H9 (cell line): ENCODE measurements around the gene TNFAIP8L3. TPM values are rescaled to one million over a fixed set of nuclear protein-coding genes. Genes with fewer than 3 reads are reported as not detected.

Experiments used
- DNase-seq: peaks from one replicate; pipeline ENCODE4 v3.0.0-alpha.2; 2017
- H2AFZ ChIP-seq: one replicate; pipeline ENCODE4 v1.6.1; 2013; ENCODE audit warnings: mild to moderate bottlenecking, low read length, control low read depth, moderate library complexity
- H2AK5ac ChIP-seq: 2 replicates; pipeline ENCODE4 v1.6.1; 2013; ENCODE audit warnings: low read length, control low read depth, mixed read lengths; ENCODE audit not compliant: insufficient read length
- H2BK120ac ChIP-seq: one replicate; pipeline ENCODE4 v1.6.1; 2013; ENCODE audit warnings: low read depth, mild to moderate bottlenecking, low read length, control low read depth, inconsistent platforms; ENCODE audit not compliant: poor library complexity, severe bottlenecking
- H2BK12ac ChIP-seq: 2 replicates; pipeline ENCODE4 v1.6.1; 2013; ENCODE audit warnings: low read length, control low read depth, mixed read lengths, low read depth; ENCODE audit not compliant: insufficient read length
- H2BK15ac ChIP-seq: 2 replicates; pipeline ENCODE4 v1.6.1; 2013; ENCODE audit warnings: low read depth, low read length, control low read depth
- H2BK20ac ChIP-seq: one replicate; pipeline ENCODE4 v1.6.1; 2013; ENCODE audit warnings: low read depth, mild to moderate bottlenecking, low read length, control low read depth, inconsistent platforms; ENCODE audit not compliant: poor library complexity, severe bottlenecking
- H2BK5ac ChIP-seq: 2 replicates; pipeline ENCODE4 v1.6.1; 2013; ENCODE audit warnings: low read length, control low read depth, mixed read lengths; ENCODE audit not compliant: insufficient read length
- H3K14ac ChIP-seq: 2 replicates; pipeline ENCODE4 v1.6.1; 2013; ENCODE audit warnings: low read length, control low read depth; ENCODE audit not compliant: insufficient read depth
- H3K18ac ChIP-seq: 2 replicates; pipeline ENCODE4 v1.6.1; 2013; ENCODE audit warnings: low read depth, mild to moderate bottlenecking, mixed read lengths, low read length, control low read depth; ENCODE audit not compliant: insufficient read length
- H3K23ac ChIP-seq: 2 replicates; pipeline ENCODE4 v1.6.1; 2013; ENCODE audit warnings: low read length, control low read depth, mixed read lengths, low read depth; ENCODE audit not compliant: insufficient read length
- H3K23me2 ChIP-seq: 2 replicates; pipeline ENCODE4 v1.6.1; 2013; ENCODE audit warnings: low read depth, mild to moderate bottlenecking, mixed read lengths, low read length, control low read depth; ENCODE audit not compliant: insufficient read length, poor library complexity, severe bottlenecking
- H3K27ac ChIP-seq: 2 replicates; pipeline ENCODE4 v1.5.1; 2013; ENCODE audit warnings: low read length, control low read depth, mixed read lengths, low read depth; ENCODE audit not compliant: insufficient read length
- H3K27me3 ChIP-seq: 2 replicates; pipeline ENCODE4 v1.6.1; 2013; ENCODE audit warnings: low read length, control low read depth, inconsistent platforms; ENCODE audit not compliant: insufficient read depth
- H3K4ac ChIP-seq: 2 replicates; pipeline ENCODE4 v1.6.1; 2013; ENCODE audit warnings: low read depth, mild to moderate bottlenecking, control low read depth, inconsistent platforms, low read length, moderate library complexity
- H3K4me1 ChIP-seq: 2 replicates; pipeline ENCODE4 v1.6.1; 2013; ENCODE audit warnings: low read length, control low read depth, inconsistent platforms; ENCODE audit not compliant: insufficient read depth
- H3K4me2 ChIP-seq: 2 replicates; pipeline ENCODE4 v1.6.1; 2013; ENCODE audit warnings: low read length, control low read depth, mixed read lengths; ENCODE audit not compliant: insufficient read length, insufficient read depth
- H3K56ac ChIP-seq: 2 replicates; pipeline ENCODE4 v1.6.1; 2013; ENCODE audit warnings: low read depth, mild to moderate bottlenecking, mixed read lengths, low read length, control low read depth; ENCODE audit not compliant: insufficient read length
- H3K79me1 ChIP-seq: 2 replicates; pipeline ENCODE4 v1.6.1; 2013; ENCODE audit warnings: low read depth, mild to moderate bottlenecking, moderate library complexity, low read length, control low read depth, inconsistent platforms; ENCODE audit not compliant: insufficient read depth, poor library complexity, severe bottlenecking
- H3K79me2 ChIP-seq: 2 replicates; pipeline ENCODE4 v1.6.1; 2013; ENCODE audit warnings: low read length, control low read depth, inconsistent platforms; ENCODE audit not compliant: insufficient read depth
- H3K9ac ChIP-seq: 2 replicates; pipeline ENCODE4 v1.6.1; 2013; ENCODE audit warnings: low read length, control low read depth, mixed read lengths; ENCODE audit not compliant: insufficient read length; ENCODE audit errors: extremely low read depth
- H3K9me3 ChIP-seq: one replicate; pipeline ENCODE4 v1.6.1; 2013; ENCODE audit warnings: low read depth, low read length, inconsistent platforms; ENCODE audit not compliant: control insufficient read depth
- H3T11ph ChIP-seq: one replicate; pipeline ENCODE4 v1.6.1; 2013; ENCODE audit warnings: mild to moderate bottlenecking, low read length, control low read depth, inconsistent platforms
- H4K20me1 ChIP-seq: one replicate; pipeline ENCODE4 v1.6.1; 2013; ENCODE audit not compliant: control insufficient read depth, insufficient read length, insufficient read depth
- H4K5ac ChIP-seq: 2 replicates; pipeline ENCODE4 v1.6.1; 2013; ENCODE audit warnings: low read depth, mild to moderate bottlenecking, mixed read lengths, low read length, control low read depth; ENCODE audit not compliant: insufficient read length
- H4K8ac ChIP-seq: replicated peaks from 2 replicates; pipeline ENCODE4 v1.6.1; 2013; ENCODE audit warnings: low read length, control low read depth, mixed read lengths, low read depth; ENCODE audit not compliant: insufficient read length
- H4K91ac ChIP-seq: 2 replicates; pipeline ENCODE4 v1.6.1; 2013; ENCODE audit warnings: low read depth, mild to moderate bottlenecking, moderate library complexity, mixed read lengths, low read length, control low read depth; ENCODE audit not compliant: insufficient read length
- H3K27ac Mint-ChIP-seq, 3 experiments: 2 replicates in 2 of 3; 3 replicates in 1 of 3; pipeline ENCODE4 v1.8.0; 2020 to 2021; ENCODE audit warnings: mixed read lengths in 3 of 3, mild to moderate bottlenecking in 1 of 3, moderate library complexity in 1 of 3
- H3K27me3 Mint-ChIP-seq: 2 replicates; pipeline ENCODE4 v1.8.0; 2021; ENCODE audit warnings: low read depth, mild to moderate bottlenecking, moderate library complexity, mixed read lengths
- H3K36me3 Mint-ChIP-seq, 3 experiments: 2 replicates in 2 of 3; 3 replicates in 1 of 3; pipeline ENCODE4 v1.8.0; 2020 to 2021; ENCODE audit warnings: low read depth in 3 of 3, mixed read lengths in 3 of 3; ENCODE audit not compliant: insufficient read depth in 1 of 3
- H3K4me1 Mint-ChIP-seq, 2 experiments: 2 replicates each; pipeline ENCODE4 v1.8.0; 2020; ENCODE audit warnings: mixed read lengths in 2 of 2
- H3K4me3 Mint-ChIP-seq, 2 experiments: 2 replicates in 1 of 2; 3 replicates in 1 of 2; pipeline ENCODE4 v1.8.0; 2020 to 2021; ENCODE audit warnings: mild to moderate bottlenecking in 2 of 2, mixed read lengths in 2 of 2, moderate library complexity in 1 of 2
- H3K9me3 Mint-ChIP-seq, 2 experiments: 2 replicates in 1 of 2; 3 replicates in 1 of 2; pipeline ENCODE4 v1.8.0; 2020; ENCODE audit warnings: mild to moderate bottlenecking in 2 of 2, mixed read lengths in 2 of 2, moderate library complexity in 1 of 2
- WGBS: extraction: QIAGEN DNeasy Blood & Tissue Kit; methylation state at CpG from one replicate; pipeline ENCODE4 v1.1.7; 2013; ENCODE audit warnings: missing lambda C conversion rate, low lambda C conversion rate, mixed read lengths; ENCODE audit not compliant: insufficient read length; ENCODE audit errors: extremely low coverage; 5-methylcytosine and 5-hydroxymethylcytosine counted together
- total RNA-seq: library from RNA; stranded (reverse); gene quantifications from 2 replicates; pipeline ENCODE4 v1.2.1, GENCODE V29; 2021
- TF ChIP-seq, protein P1 (sequence below): fragments of 200-600 bp; sonication (generic); conservative IDR thresholded peaks from 3 replicates; pipeline ENCODE4 v1.8.0; 2021; ENCODE audit warnings: antibody characterized with exemption, mild to moderate bottlenecking

TNFAIP8L3 gene
- total RNA-seq, 1 experiment from 2014 or later = 0.22 TPM

DNA sequence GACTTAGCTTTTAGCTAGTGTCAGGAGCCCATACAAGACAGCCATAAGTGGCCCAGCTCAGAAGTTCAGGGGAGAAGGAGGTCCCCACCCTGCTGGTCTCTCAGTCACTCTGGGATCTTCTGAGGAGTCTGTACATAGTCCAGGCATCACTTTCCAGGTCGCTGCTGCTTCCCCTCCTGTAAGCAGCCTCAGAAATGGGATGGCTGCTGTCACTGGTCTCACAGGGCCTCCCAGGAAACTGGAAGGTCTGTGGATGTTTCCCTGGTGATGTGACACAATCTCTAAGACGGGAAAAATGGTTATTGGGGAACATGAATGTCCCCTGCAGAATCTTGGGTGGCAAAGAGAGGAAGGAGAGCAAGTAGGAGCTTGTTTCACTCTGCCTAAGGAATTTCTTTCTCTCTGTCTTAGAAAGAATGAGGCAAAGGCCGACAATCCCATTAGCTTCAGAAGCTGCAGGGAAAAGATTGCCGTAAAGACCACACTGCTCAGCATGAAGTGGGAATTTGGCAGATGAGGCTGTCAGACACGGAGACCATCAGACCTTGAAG lies 43.2 kb upstream of the TNFAIP8L3 start:
- H2AK5ac ChIP-seq = no peak overlapping the region
- no peak overlapping the region for H3K9ac ChIP-seq
- no peak overlapping the region for H2BK120ac ChIP-seq
- no peak overlapping the region for H3K18ac ChIP-seq
- WGBS = no CpG with 5 or more reads among the region's 5 CpGs
- no peak overlapping the region for H3K4me2 ChIP-seq
- H3K56ac ChIP-seq = no peak overlapping the region
- no peak overlapping the region for H4K8ac ChIP-seq
- H3K14ac ChIP-seq = no peak overlapping the region
- no peaks in the 10 kb centered on the region for H3K79me2 ChIP-seq
- no peak overlapping the region for H2BK20ac ChIP-seq
- H3K27ac Mint-ChIP-seq = no peak overlapping the region
- no peaks in the 10 kb centered on the region for H3K36me3 Mint-ChIP-seq
- no peaks in the 10 kb centered on the region for H3K79me1 ChIP-seq
- no peak overlapping the region for H3K23ac ChIP-seq
- no peaks in the 10 kb centered on the region for H3K4me1 ChIP-seq
- DNase-seq = no peak
- peaks cover 7 to 10% of the 10 kb centered on the region in 2 experiments; a peak in 4 of 5 replicates for H3K9me3 Mint-ChIP-seq
- no peak overlapping the region for H4K5ac ChIP-seq
- no peaks in the 10 kb centered on the region for H3K4me1 Mint-ChIP-seq
- H3K4me3 Mint-ChIP-seq = no peak overlapping the region
- no peak overlapping the region for H3K4ac ChIP-seq
- H3K23me2 ChIP-seq = no peaks in the 10 kb centered on the region
- H3K27me3 ChIP-seq = no peaks in the 10 kb centered on the region
- no peaks in the 10 kb centered on the region for H3K9me3 ChIP-seq
- no peaks in the 10 kb centered on the region for H4K20me1 ChIP-seq
- no peak overlapping the region for H2BK15ac ChIP-seq
- H2AFZ ChIP-seq = no peak overlapping the region
- H3K27ac ChIP-seq = no peak overlapping the region
- TF ChIP-seq, protein P1, sequence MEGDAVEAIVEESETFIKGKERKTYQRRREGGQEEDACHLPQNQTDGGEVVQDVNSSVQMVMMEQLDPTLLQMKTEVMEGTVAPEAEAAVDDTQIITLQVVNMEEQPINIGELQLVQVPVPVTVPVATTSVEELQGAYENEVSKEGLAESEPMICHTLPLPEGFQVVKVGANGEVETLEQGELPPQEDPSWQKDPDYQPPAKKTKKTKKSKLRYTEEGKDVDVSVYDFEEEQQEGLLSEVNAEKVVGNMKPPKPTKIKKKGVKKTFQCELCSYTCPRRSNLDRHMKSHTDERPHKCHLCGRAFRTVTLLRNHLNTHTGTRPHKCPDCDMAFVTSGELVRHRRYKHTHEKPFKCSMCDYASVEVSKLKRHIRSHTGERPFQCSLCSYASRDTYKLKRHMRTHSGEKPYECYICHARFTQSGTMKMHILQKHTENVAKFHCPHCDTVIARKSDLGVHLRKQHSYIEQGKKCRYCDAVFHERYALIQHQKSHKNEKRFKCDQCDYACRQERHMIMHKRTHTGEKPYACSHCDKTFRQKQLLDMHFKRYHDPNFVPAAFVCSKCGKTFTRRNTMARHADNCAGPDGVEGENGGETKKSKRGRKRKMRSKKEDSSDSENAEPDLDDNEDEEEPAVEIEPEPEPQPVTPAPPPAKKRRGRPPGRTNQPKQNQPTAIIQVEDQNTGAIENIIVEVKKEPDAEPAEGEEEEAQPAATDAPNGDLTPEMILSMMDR = no peak
- no peak overlapping the region for H3T11ph ChIP-seq
- H2BK12ac ChIP-seq = no peak overlapping the region
- H3K27me3 Mint-ChIP-seq = peaks cover 7% of the 10 kb centered on the region
- H2BK5ac ChIP-seq = no peak overlapping the region
- no peak overlapping the region for H4K91ac ChIP-seq
